GM21367 (cell line): ENCODE results near the gene RENBP.

ENCODE experiments used
- ATAC-seq: cut with Tn5 transposase; IDR thresholded peaks from one replicate; pipeline ENCODE4 v1.9.1; 2021; ENCODE audit not compliant: unreplicated experiment

Gene RENBP

DNA sequence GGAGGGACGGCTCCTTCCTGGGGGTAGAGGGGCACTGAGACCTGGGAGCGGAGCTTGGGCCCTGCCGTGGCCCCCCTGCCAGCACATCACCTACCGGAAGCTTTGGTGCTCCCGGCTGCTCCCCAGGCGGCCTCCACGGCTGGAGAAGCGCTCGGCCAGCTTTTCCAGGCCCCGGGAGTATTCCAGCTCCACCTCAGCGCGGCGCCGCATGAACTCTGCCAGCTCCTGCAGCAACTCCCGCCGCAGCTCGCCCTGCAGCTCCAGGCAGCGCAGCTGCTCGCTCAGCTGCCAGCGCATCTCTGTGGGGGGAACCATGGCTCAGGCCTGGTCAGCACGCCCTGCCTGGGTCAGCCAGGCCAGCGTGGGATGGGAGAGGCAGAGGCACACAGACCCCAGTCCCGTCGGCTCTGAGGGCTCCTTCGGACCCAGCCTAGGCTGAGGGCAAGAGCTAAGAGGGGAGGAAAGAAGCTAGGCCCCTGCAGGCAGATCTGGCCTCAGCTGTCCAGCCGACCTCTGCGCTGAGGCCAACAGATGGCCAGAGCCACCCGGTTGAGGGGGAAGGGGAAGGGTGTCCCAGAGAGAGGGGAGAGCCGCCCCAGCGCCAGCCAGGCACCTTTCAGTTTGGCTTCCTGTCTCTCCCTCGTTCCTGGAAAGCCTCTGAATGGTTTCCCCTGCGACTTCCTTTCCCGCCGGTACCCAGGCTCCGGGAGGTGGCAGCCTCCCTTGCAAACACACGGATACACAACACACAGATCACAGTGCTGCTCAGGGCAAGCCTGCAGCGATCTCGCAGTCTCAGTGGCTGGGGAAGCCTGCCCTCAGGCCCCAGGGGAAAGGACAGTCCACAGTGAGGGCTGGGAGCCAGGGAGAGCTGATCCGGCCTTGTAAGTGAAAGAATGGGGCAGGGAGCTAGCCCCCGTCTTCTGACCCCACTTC, 22.7 kb downstream of the RENBP start:
- no peak for ATAC-seq

- no peak for ATAC-seq
Measured at GRCh38 chrX:153921070-153921469, 23.4 kb downstream of the RENBP start.

- ATAC-seq, result no peak
Measured at GRCh38 chrX:153920546-153920945, 23.9 kb downstream of the RENBP start.

DNA sequence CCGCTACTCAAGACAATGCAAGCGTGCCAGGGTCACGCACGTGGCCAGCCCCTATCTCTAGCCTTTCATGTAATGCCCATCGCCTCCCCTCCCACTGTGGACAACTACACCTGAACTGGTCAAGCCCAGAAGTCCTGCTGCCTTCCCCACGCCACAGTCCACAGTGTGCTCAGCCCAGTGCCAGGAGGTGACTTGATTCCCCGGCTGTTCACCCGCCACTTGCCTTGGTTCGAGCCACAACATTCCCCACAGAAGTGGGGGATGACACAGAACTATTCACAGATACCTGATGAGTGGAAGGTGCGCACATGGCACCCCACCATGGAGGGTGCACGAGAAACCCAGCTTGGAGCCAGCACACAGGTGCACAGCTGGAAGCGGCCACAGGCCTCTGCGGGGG, 25.2 kb downstream of the RENBP start:
- no peak for ATAC-seq

GRCh38 chrX:153917869-153918268, 26.6 kb downstream of the RENBP start:
- ATAC-seq, result no peak

GRCh38 chrX:153913701-153914100, 30.7 kb downstream of the RENBP start:
- no peak for ATAC-seq

GRCh38 chrX:153913211-153913610, 31.2 kb downstream of the RENBP start:
- no peak for ATAC-seq

GRCh38 chrX:153911798-153912197, 32.6 kb downstream of the RENBP start:
- ATAC-seq, result no peak

- no peak for ATAC-seq
Measured at GRCh38 chrX:153910446-153910845, 34.0 kb downstream of the RENBP start.

- no peak for ATAC-seq
Measured at GRCh38 chrX:153909980-153910360, 34.5 kb downstream of the RENBP start.

DNA sequence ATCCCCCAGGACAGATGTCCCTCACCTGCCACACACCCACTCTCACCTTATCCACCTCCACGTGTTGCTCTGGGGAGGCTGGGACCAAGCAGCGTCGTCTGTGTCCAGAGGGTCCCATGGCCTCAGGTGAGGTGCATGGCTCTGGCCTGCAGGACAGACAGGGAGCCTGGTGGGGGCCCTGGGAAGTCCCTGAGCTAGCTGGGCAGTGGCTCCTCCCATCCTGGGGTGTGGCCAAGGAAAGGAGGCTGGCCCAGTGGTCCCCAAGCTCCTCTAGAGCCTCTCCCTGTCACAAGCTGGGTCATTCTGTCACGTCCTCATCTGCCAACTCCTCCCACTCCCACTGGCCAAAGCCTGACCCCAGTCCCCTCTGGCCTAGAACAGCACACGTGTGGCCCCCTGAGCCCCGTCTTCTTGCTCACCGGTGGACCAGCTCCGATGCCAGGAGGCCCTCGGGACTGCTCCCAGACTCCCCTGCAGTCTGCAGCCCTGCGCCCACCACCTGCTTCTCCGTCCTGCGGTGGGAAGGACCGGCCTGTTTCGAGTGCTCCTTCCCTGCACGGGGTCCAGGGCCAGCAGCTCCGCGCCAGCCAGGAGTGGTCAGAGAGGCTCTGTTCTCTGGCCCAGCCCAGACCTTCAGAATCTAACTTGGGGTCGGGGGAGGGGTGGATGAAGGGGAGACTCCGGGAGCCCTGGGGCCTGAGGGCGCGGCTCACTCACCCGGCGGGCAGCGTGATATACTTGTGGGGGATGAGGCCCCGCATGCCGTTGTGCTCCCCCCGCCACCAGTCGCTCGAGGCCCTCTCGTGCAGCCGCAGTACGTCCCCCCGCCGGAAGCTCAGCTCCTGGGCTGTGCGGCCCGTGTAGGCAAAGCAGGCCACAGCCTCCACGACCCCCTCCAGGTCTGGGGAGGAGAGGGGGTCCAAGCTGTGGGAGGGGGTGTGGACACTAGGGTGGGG, 35.1 kb downstream of the RENBP start:
- no peak for ATAC-seq

- no peak for ATAC-seq
Measured at GRCh38 chrX:153908219-153908860, 36.1 kb downstream of the RENBP start.

GRCh38 chrX:153907456-153907855, 37.0 kb downstream of the RENBP start:
- ATAC-seq, result no peak

DNA sequence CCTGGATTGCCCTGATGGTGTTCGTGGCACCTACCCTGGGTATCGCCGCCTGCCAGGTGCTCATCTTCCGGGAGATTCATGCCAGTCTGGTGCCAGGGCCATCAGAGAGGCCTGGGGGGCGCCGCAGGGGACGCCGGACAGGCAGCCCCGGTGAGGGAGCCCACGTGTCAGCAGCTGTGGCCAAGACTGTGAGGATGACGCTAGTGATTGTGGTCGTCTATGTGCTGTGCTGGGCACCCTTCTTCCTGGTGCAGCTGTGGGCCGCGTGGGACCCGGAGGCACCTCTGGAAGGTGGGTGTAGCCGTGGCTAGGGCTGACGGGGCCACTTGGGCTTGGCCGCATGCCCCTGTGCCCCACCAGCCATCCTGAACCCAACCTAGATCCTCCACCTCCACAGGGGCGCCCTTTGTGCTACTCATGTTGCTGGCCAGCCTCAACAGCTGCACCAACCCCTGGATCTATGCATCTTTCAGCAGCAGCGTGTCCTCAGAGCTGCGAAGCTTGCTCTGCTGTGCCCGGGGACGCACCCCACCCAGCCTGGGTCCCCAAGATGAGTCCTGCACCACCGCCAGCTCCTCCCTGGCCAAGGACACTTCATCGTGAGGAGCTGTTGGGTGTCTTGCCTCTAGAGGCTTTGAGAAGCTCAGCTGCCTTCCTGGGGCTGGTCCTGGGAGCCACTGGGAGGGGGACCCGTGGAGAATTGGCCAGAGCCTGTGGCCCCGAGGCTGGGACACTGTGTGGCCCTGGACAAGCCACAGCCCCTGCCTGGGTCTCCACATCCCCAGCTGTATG, 38.1 kb downstream of the RENBP start:
- ATAC-seq, result no peak

GRCh38 chrX:153905481-153906095, 38.9 kb downstream of the RENBP start:
- ATAC-seq, result no peak

GRCh38 chrX:153903991-153904957, 40.2 kb downstream of the RENBP start, which contains the start of gene AVPR2:
Gene AVPR2, plus strand, starts transcription at chrX:153904673. Its CDS starts 473 bp downstream, at chrX:153905146.
- ATAC-seq, result no peak

DNA sequence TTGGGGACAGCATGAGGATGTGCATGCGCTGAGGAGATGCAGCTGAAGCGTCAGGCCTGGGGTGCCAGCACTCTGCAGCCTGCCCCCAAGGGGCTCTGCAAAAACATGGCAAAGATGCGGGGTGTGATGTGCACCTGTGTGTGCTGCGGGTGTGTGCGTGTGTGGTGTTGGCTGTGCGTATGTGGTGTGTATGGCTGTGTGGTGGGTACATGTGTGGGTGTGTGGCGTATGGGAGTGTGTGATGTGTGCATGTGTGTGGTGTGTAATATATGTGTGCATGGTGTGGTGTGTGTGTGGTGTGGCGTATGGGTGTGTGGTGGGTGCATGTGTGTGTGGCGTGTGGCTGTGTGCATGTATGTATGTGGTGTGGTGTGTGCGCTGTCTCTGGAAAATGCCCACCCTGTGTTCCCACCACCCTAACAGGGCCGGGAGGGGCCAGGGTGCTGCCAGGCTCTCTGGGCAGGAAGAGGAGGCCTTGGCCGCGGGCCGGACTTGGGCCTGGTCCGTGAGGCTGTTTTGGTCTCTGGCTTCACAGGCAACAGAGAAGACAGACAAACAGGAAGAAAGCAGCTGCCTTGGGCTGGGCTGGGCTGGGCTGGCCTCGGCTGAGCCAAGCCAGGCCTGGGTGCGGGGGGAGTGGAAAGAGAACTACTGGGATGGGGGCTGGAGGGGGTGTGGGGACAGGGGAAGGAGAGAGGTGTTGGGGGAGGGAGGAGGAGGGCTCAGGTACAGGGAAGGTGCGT, 41.0 kb downstream of the RENBP start:
- no peak for ATAC-seq

- no peak for ATAC-seq
Measured at GRCh38 chrX:153902385-153902784, 42.1 kb downstream of the RENBP start.
